SK-N-SH (cell line): Measurements from ENCODE around the gene FLOT1. TPM values are rescaled to one million over a fixed set of nuclear protein-coding genes. Genes with fewer than 3 reads are reported as not detected.

Source experiments
- CTCF ChIA-PET: fragments of 300-600, 350-600 bp; formaldehyde crosslinking; extraction: SDS; loops from one replicate; lab custom pipeline; 2021; lab: Yijun Ruan, JAX
- POLR2A ChIA-PET: fragments of 350-600 bp; sonication (Branson Sonifier 250); formaldehyde crosslinking; extraction: SDS; loops from one replicate; lab custom pipeline; 2020; ENCODE audit warnings: antibody characterized with exemption, inconsistent platforms; lab: Yijun Ruan, JAX
- DNase-seq: peaks from one replicate; pipeline ENCODE4 v3.0.0; 2012
- H2AFZ ChIP-seq: fragments of 200-600 bp; sonication (generic); 2 replicates; pipeline ENCODE4 v1.8.1; 2016; ENCODE audit warnings: antibody characterized with exemption, mild to moderate bottlenecking, low read depth
- H3F3A ChIP-seq: fragments of 200-600 bp; sonication (generic); replicated peaks from 2 replicates; pipeline ENCODE3; 2016; ENCODE audit warnings: antibody characterized with exemption, mild to moderate bottlenecking; ENCODE audit not compliant: insufficient read depth
- H3K27ac ChIP-seq, 2 experiments: fragments of 200-500 bp in 1 of 2; fragments of 200-600 bp in 1 of 2; sonication (Bioruptor generic) in 1 of 2; sonication (generic), shearing (Covaris generic) in 1 of 2; 2 replicates each; pipeline versions ENCODE4 v1.5.1 to v1.6.1; 2014 to 2016; ENCODE audit warnings: low read depth in 2 of 2, inconsistent platforms in 1 of 2, low read length in 1 of 2, mild to moderate bottlenecking in 1 of 2, mixed read lengths in 1 of 2
- H3K27me3 ChIP-seq: fragments of 200-600 bp; sonication (generic), shearing (Covaris generic); 2 replicates; pipeline ENCODE4 v1.6.1; 2016; ENCODE audit warnings: mixed run types; ENCODE audit not compliant: insufficient read depth
- H3K36me3 ChIP-seq, 2 experiments: fragments of 200-500 bp in 1 of 2; fragments of 200-600 bp in 1 of 2; sonication (Bioruptor generic) in 1 of 2; sonication (generic) in 1 of 2; replicated peaks in 1 of 2; 2 replicates each; pipeline versions ENCODE3 to v1.5.1; 2014 to 2016; ENCODE audit warnings: low read length in 1 of 2, mild to moderate bottlenecking in 1 of 2; ENCODE audit not compliant: insufficient read depth in 2 of 2, control insufficient read depth in 1 of 2
- H3K4me1 ChIP-seq, 2 experiments: fragments of 200-500 bp in 1 of 2; fragments of 200-600 bp in 1 of 2; sonication (Bioruptor generic) in 1 of 2; sonication (generic), shearing (Covaris generic) in 1 of 2; 2 replicates each; pipeline versions ENCODE4 v1.5.1 to v1.6.1; 2014 to 2016; ENCODE audit warnings: low read depth in 1 of 2, low read length in 1 of 2, mixed run types in 1 of 2; ENCODE audit not compliant: insufficient read depth in 2 of 2, control insufficient read depth in 1 of 2
- H3K4me2 ChIP-seq: fragments of 200-600 bp; sonication (generic), shearing (Covaris generic); 2 replicates; pipeline ENCODE4 v1.6.1; 2017; ENCODE audit warnings: mixed run types
- H3K4me3 ChIP-seq, 2 experiments: fragments of 200-500 bp in 1 of 2; fragments of 200-600 bp in 1 of 2; sonication (Bioruptor generic) in 1 of 2; sonication (generic), shearing (Covaris generic) in 1 of 2; 2 replicates each; pipeline versions ENCODE4 v1.5.1 to v1.8.1; 2014 to 2016; ENCODE audit warnings: low read depth in 2 of 2, inconsistent platforms in 1 of 2, low read length in 1 of 2, mild to moderate bottlenecking in 1 of 2, mixed read lengths in 1 of 2, moderate library complexity in 1 of 2
- H3K79me2 ChIP-seq: fragments of 200-600 bp; sonication (generic); 2 replicates; pipeline ENCODE4 v1.8.1; 2017; ENCODE audit warnings: mild to moderate bottlenecking; ENCODE audit not compliant: insufficient read depth
- H3K9ac ChIP-seq: fragments of 200-600 bp; sonication (generic); 2 replicates; pipeline ENCODE4 v1.6.1; 2017; ENCODE audit warnings: mixed run types
- H3K9me2 ChIP-seq: fragments of 200-600 bp; sonication (generic); 2 replicates; pipeline ENCODE4 v1.6.1; 2017; ENCODE audit warnings: mixed run types
- H3K9me3 ChIP-seq: fragments of 200-600 bp; sonication (generic); 2 replicates; pipeline ENCODE4 v1.6.1; 2017; ENCODE audit warnings: mixed run types, mild to moderate bottlenecking, moderate library complexity
- H4K20me1 ChIP-seq: fragments of 200-600 bp; sonication (generic); 2 replicates; pipeline ENCODE4 v1.6.1; 2017; ENCODE audit warnings: mild to moderate bottlenecking, mixed run types; ENCODE audit not compliant: insufficient read depth
- CHD2 ChIP-seq: fragments of 150-350 bp; IDR thresholded peaks from 2 replicates; pipeline ENCODE4 v1.6.1; 2018; ENCODE audit warnings: low read length; ENCODE audit not compliant: partially characterized antibody
- EZH2phosphoT487 ChIP-seq: fragments of 200-600 bp; sonication (generic); IDR thresholded peaks from 2 replicates; pipeline ENCODE4 v1.6.1; 2017; ENCODE audit warnings: low read depth, mixed run types, mild to moderate bottlenecking, antibody characterized with exemption, moderate library complexity, borderline replicate concordance
- FOXJ3 ChIP-seq: sonication (generic); formaldehyde crosslinking; IDR thresholded peaks from 2 replicates; pipeline ENCODE4 v1.5.1; 2020; ENCODE audit warnings: mild to moderate bottlenecking, missing genetic modification reagents
- GABPA ChIP-seq: IDR thresholded peaks from 2 replicates; pipeline ENCODE4 v1.4.0; 2012; ENCODE audit warnings: low read depth, mild to moderate bottlenecking
- GATA2 ChIP-seq: sonication (generic); formaldehyde crosslinking; IDR thresholded peaks from 2 replicates; pipeline ENCODE4 v1.5.0; 2020; ENCODE audit warnings: mild to moderate bottlenecking, missing genetic modification reagents
- JUND ChIP-seq: IDR thresholded peaks from 2 replicates; pipeline ENCODE4 v1.4.0; 2012
- NFIC ChIP-seq: IDR thresholded peaks from 2 replicates; pipeline ENCODE4 v1.4.0; 2012; ENCODE audit warnings: borderline replicate concordance
- NRF1 ChIP-seq: IDR thresholded peaks from 2 replicates; pipeline ENCODE4 v1.6.1; 2012; ENCODE audit warnings: low read depth, mild to moderate bottlenecking, low read length
- RAD21 ChIP-seq: IDR thresholded peaks from 2 replicates; pipeline ENCODE4 v1.6.1; 2012; ENCODE audit warnings: mild to moderate bottlenecking, low read length
- RCOR1 ChIP-seq: fragments of 150-350 bp; IDR thresholded peaks from 2 replicates; pipeline ENCODE4 v1.6.1; 2017; ENCODE audit warnings: antibody characterized with exemption, low read length
- RFX5 ChIP-seq: IDR thresholded peaks from 2 replicates; pipeline ENCODE4 v1.6.1; 2012; ENCODE audit warnings: mild to moderate bottlenecking, improper control_type of control experiment, low read length
- SIN3A ChIP-seq: IDR thresholded peaks from 2 replicates; pipeline ENCODE4 v1.6.1; 2012; ENCODE audit warnings: low read depth, mild to moderate bottlenecking, low read length, moderate library complexity, borderline replicate concordance
- TEAD4 ChIP-seq: IDR thresholded peaks from 2 replicates; pipeline ENCODE4 v1.4.0; 2012; ENCODE audit warnings: mild to moderate bottlenecking, borderline replicate concordance; ENCODE audit not compliant: insufficient read depth
- USF1 ChIP-seq: IDR thresholded peaks from 2 replicates; pipeline ENCODE4 v1.4.0; 2012; ENCODE audit warnings: low read depth, borderline replicate concordance
- USF2 ChIP-seq: fragments of 150-350 bp; IDR thresholded peaks from 2 replicates; pipeline ENCODE4 v1.6.1; 2017; ENCODE audit warnings: antibody characterized with exemption, low read length, low read depth, borderline replicate concordance
- YY1 ChIP-seq: IDR thresholded peaks from 2 replicates; pipeline ENCODE4 v1.4.0; 2012; ENCODE audit warnings: low read depth, mild to moderate bottlenecking
- WGBS: methylation state at CpG from one replicate; pipeline ENCODE4 v1.1.6; 2017; ENCODE audit warnings: low lambda C conversion rate; 5-methylcytosine and 5-hydroxymethylcytosine counted together
- polyA plus RNA-seq, 3 experiments: library from polyadenylated mRNA; depleted of rRNA; stranded (reverse); fragments of >200 nt; gene quantifications; 2 replicates each; pipeline ENCODE4 v1.2.3, GENCODE V29; 2012
- TF ChIP-seq, protein P1 (sequence below): IDR thresholded peaks from 2 replicates; pipeline ENCODE4; 2012
- TF ChIP-seq, protein P2 (sequence below): IDR thresholded peaks from 2 replicates; pipeline ENCODE4 v1.6.1; 2012; ENCODE audit warnings: mild to moderate bottlenecking, low read depth, low read length, moderate library complexity

Gene FLOT1
- polyA plus RNA-seq, 1 of the 3 experiments (the other 2 are of a cell fraction), result 462 TPM

GRCh38 chr6:30700340-30700739 is 42.1 kb downstream of the FLOT1 start:
- Histone ChIP-seq H3K9ac (no peak overlapping the region), H3K36me3 (peaks cover 4 to 16% of the 10 kb centered on the region in 2 experiments), H3F3A (peaks cover 9% of the 10 kb centered on the region), H3K4me3 (no peak overlapping the region), H3K4me1 (no peaks in the 10 kb centered on the region), H3K4me2 (no peak overlapping the region), H3K79me2 (no peaks in the 10 kb centered on the region), H3K9me3 (no peaks in the 10 kb centered on the region), H3K9me2 (no peaks in the 10 kb centered on the region), H3K27me3 (no peaks in the 10 kb centered on the region), H2AFZ (no peak overlapping the region), H4K20me1 (no peaks in the 10 kb centered on the region), H3K27ac (no peak overlapping the region)
- 93% methylated on average over 4 of the region's 4 CpGs for WGBS
- no peak for DNase-seq
- ChIA-PET CTCF (interaction anchor here (0.9 to 29.8 kb wide), 2 partner anchors 21 to 22 kb away, joined by 3 to 838 read pairs; partner anchors contain the start of genes FLOT1, MDC1 and TUBB), POLR2A (no interaction called here)
- TF ChIP-seq FOXJ3 (CRISPR knock-in tag) (no peak), GATA2 (CRISPR knock-in tag) (no peak), NFIC (no peak), USF1 (no peak), EZH2phosphoT487 (no peak), RCOR1 (no peak), JUND (no peak), CHD2 (no peak), NRF1 (no peak), TEAD4 (no peak), RFX5 (no peak), USF2 (no peak), GABPA (no peak), SIN3A (no peak), YY1 (no peak), RAD21 (no peak)
- TF ChIP-seq, protein P1, sequence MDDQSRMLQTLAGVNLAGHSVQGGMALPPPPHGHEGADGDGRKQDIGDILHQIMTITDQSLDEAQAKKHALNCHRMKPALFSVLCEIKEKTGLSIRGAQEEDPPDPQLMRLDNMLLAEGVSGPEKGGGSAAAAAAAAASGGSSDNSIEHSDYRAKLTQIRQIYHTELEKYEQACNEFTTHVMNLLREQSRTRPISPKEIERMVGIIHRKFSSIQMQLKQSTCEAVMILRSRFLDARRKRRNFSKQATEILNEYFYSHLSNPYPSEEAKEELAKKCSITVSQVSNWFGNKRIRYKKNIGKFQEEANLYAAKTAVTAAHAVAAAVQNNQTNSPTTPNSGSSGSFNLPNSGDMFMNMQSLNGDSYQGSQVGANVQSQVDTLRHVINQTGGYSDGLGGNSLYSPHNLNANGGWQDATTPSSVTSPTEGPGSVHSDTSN, result no peak
- TF ChIP-seq, protein P2, sequence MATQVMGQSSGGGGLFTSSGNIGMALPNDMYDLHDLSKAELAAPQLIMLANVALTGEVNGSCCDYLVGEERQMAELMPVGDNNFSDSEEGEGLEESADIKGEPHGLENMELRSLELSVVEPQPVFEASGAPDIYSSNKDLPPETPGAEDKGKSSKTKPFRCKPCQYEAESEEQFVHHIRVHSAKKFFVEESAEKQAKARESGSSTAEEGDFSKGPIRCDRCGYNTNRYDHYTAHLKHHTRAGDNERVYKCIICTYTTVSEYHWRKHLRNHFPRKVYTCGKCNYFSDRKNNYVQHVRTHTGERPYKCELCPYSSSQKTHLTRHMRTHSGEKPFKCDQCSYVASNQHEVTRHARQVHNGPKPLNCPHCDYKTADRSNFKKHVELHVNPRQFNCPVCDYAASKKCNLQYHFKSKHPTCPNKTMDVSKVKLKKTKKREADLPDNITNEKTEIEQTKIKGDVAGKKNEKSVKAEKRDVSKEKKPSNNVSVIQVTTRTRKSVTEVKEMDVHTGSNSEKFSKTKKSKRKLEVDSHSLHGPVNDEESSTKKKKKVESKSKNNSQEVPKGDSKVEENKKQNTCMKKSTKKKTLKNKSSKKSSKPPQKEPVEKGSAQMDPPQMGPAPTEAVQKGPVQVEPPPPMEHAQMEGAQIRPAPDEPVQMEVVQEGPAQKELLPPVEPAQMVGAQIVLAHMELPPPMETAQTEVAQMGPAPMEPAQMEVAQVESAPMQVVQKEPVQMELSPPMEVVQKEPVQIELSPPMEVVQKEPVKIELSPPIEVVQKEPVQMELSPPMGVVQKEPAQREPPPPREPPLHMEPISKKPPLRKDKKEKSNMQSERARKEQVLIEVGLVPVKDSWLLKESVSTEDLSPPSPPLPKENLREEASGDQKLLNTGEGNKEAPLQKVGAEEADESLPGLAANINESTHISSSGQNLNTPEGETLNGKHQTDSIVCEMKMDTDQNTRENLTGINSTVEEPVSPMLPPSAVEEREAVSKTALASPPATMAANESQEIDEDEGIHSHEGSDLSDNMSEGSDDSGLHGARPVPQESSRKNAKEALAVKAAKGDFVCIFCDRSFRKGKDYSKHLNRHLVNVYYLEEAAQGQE, result no peak
